Measurements from ENCODE around the gene GRM2. TPM values are rescaled to one million over a fixed set of nuclear protein-coding genes. Genes with fewer than 3 reads are reported as not detected.

GRM2 gene
- polyA plus RNA-seq, 3 donors = 0.42 to 0.73 (median 0.44) TPM

GRCh38 chr3:51702156-51702555, 4.7 kb upstream of the GRM2 start:
- no peak for DNase-seq (ENCODE audit: extremely low read depth in 1 of 11, low read depth in 9 of 11, low spot score in 4 of 11)

- no peak for DNase-seq (ENCODE audit: extremely low read depth in 1 of 11, low read depth in 9 of 11, low spot score in 4 of 11)
These were observed 3.7 kb upstream of the GRM2 start for GRCh38 chr3:51703068-51703760.

- DNase-seq (ENCODE audit: extremely low read depth in 1 of 11, low read depth in 9 of 11, low spot score in 4 of 11) = no peak
These were observed 2.9 kb upstream of the GRM2 start for GRCh38 chr3:51703761-51704510.

- DNase-seq (ENCODE audit: extremely low read depth in 1 of 11, low read depth in 9 of 11, low spot score in 4 of 11) = no peak
These were observed 2.3 kb upstream of the GRM2 start for GRCh38 chr3:51704511-51704950.

- no peak for DNase-seq (ENCODE audit: extremely low read depth in 1 of 11, low read depth in 9 of 11, low spot score in 4 of 11)
These were observed 1.4 kb upstream of the GRM2 start for GRCh38 chr3:51705276-51706020.

- DNase-seq (ENCODE audit: extremely low read depth in 1 of 11, low read depth in 9 of 11, low spot score in 4 of 11) = no peak
These were observed 815 bp upstream of the GRM2 start for GRCh38 chr3:51706021-51706485.

GRCh38 chr3:51708216-51708845, 1.5 kb downstream of the GRM2 start:
- DNase-seq (ENCODE audit: extremely low read depth in 1 of 11, low read depth in 9 of 11, low spot score in 4 of 11) = no peak

- DNase-seq (ENCODE audit: extremely low read depth in 1 of 11, low read depth in 9 of 11, low spot score in 4 of 11) = no peak
These were observed 2.1 kb downstream of the GRM2 start for GRCh38 chr3:51709004-51709420.

GRCh38 chr3:51709675-51710074, 2.8 kb downstream of the GRM2 start:
- no peak for DNase-seq (ENCODE audit: extremely low read depth in 1 of 11, low read depth in 9 of 11, low spot score in 4 of 11)

- DNase-seq (ENCODE audit: extremely low read depth in 1 of 11, low read depth in 9 of 11, low spot score in 4 of 11) = no peak
These were observed 3.9 kb downstream of the GRM2 start for GRCh38 chr3:51710631-51711351.

GRCh38 chr3:51711352-51712037, 4.6 kb downstream of the GRM2 start:
- DNase-seq (ENCODE audit: extremely low read depth in 1 of 11, low read depth in 9 of 11, low spot score in 4 of 11) = no peak

- no peak for DNase-seq (ENCODE audit: extremely low read depth in 1 of 11, low read depth in 9 of 11, low spot score in 4 of 11)
These were observed 5.2 kb downstream of the GRM2 start for GRCh38 chr3:51712038-51712420.

GRCh38 chr3:51712511-51712931, 5.7 kb downstream of the GRM2 start:
- no peak for DNase-seq (ENCODE audit: extremely low read depth in 1 of 11, low read depth in 9 of 11, low spot score in 4 of 11)

GRCh38 chr3:51712963-51713362, 6.1 kb downstream of the GRM2 start:
- no peak for DNase-seq (ENCODE audit: extremely low read depth in 1 of 11, low read depth in 9 of 11, low spot score in 4 of 11)

- no peak for DNase-seq (ENCODE audit: extremely low read depth in 1 of 11, low read depth in 9 of 11, low spot score in 4 of 11)
These were observed 8.5 kb downstream of the GRM2 start for GRCh38 chr3:51715231-51715976.

- no peak for DNase-seq (ENCODE audit: extremely low read depth in 1 of 11, low read depth in 9 of 11, low spot score in 4 of 11)
These were observed 9.1 kb downstream of the GRM2 start for GRCh38 chr3:51715977-51716294.

GRCh38 chr3:51716805-51717204, 9.9 kb downstream of the GRM2 start:
- no peak for DNase-seq (ENCODE audit: extremely low read depth in 1 of 11, low read depth in 9 of 11, low spot score in 4 of 11)

GRCh38 chr3:51717446-51717845, 10.6 kb downstream of the GRM2 start:
- DNase-seq (ENCODE audit: extremely low read depth in 1 of 11, low read depth in 9 of 11, low spot score in 4 of 11) = no peak

All from renal cortex interstitium (tissue), 11 donors.